ENCODE results near the gene TTLL9.

TTLL9 gene

GRCh38 chr20:31823360-31824124 lies 46.9 kb upstream of the TTLL9 start:
- TF ChIP-seq EGR1 (IDR thresholded peaks at IDR 0.05), result no peak
- no peak for TF ChIP-seq REST (IDR thresholded peaks at IDR 0.05; ENCODE audit: low read depth)
- TF ChIP-seq TCF12 (IDR thresholded peaks at IDR 0.05; ENCODE audit: low read depth), result no peak
- TF ChIP-seq CREB1 (IDR thresholded peaks at IDR 0.05; ENCODE audit: low read depth), result no peak
- TF ChIP-seq ZBTB7A (IDR thresholded peaks at IDR 0.05; ENCODE audit: low read depth), result no peak

- TF ChIP-seq TAF1 (IDR thresholded peaks at IDR 0.05; ENCODE audit: low read depth), result no peak
- no peak for TF ChIP-seq YY1 (IDR thresholded peaks at IDR 0.05; ENCODE audit: low read depth)
- no peak for TF ChIP-seq TCF12 (IDR thresholded peaks at IDR 0.05; ENCODE audit: low read depth)
- TF ChIP-seq RAD21 (IDR thresholded peaks at IDR 0.05; ENCODE audit: low read depth), result no peak
- no peak for TF ChIP-seq ZBTB7A (IDR thresholded peaks at IDR 0.05; ENCODE audit: low read depth)
- TF ChIP-seq USF1 (IDR thresholded peaks at IDR 0.05), result no peak
- TF ChIP-seq EP300 (IDR thresholded peaks at IDR 0.05; ENCODE audit: borderline replicate concordance), result no peak
- TF ChIP-seq EGR1 (IDR thresholded peaks at IDR 0.05), result no peak
- TF ChIP-seq CREB1 (IDR thresholded peaks at IDR 0.05; ENCODE audit: low read depth), result no peak
- no peak for TF ChIP-seq FOXM1 (IDR thresholded peaks at IDR 0.05; ENCODE audit: borderline replicate concordance, low read depth)
- TF ChIP-seq NFIC (IDR thresholded peaks at IDR 0.05), result no peak
- no peak for TF ChIP-seq TEAD4 (IDR thresholded peaks at IDR 0.05)
- no peak for TF ChIP-seq CEBPB (IDR thresholded peaks at IDR 0.05)
- TF ChIP-seq REST (IDR thresholded peaks at IDR 0.05; ENCODE audit: low read depth), result no peak
These were observed 46.3 kb upstream of the TTLL9 start for GRCh38 chr20:31824125-31824485.

- TF ChIP-seq USF1 (IDR thresholded peaks at IDR 0.05), result no peak
- TF ChIP-seq TAF1 (IDR thresholded peaks at IDR 0.05; ENCODE audit: low read depth), result no peak
- no peak for TF ChIP-seq TCF12 (IDR thresholded peaks at IDR 0.05; ENCODE audit: low read depth)
- no peak for TF ChIP-seq ZBTB7A (IDR thresholded peaks at IDR 0.05; ENCODE audit: low read depth)
- no peak for TF ChIP-seq CREB1 (IDR thresholded peaks at IDR 0.05; ENCODE audit: low read depth)
- TF ChIP-seq EGR1 (IDR thresholded peaks at IDR 0.05), result no peak
- no peak for TF ChIP-seq MAX (IDR thresholded peaks at IDR 0.05)
- TF ChIP-seq YY1 (IDR thresholded peaks at IDR 0.05; ENCODE audit: low read depth), result no peak
- no peak for TF ChIP-seq CEBPB (IDR thresholded peaks at IDR 0.05)
- no peak for TF ChIP-seq REST (IDR thresholded peaks at IDR 0.05; ENCODE audit: low read depth)
- TF ChIP-seq NFIC (IDR thresholded peaks at IDR 0.05), result no peak
- TF ChIP-seq EP300 (IDR thresholded peaks at IDR 0.05; ENCODE audit: borderline replicate concordance), result no peak
- TF ChIP-seq FOXM1 (IDR thresholded peaks at IDR 0.05; ENCODE audit: borderline replicate concordance, low read depth), result no peak
- TF ChIP-seq RAD21 (IDR thresholded peaks at IDR 0.05; ENCODE audit: low read depth), result no peak
- TF ChIP-seq TEAD4 (IDR thresholded peaks at IDR 0.05), result no peak
These were observed 45.7 kb upstream of the TTLL9 start for GRCh38 chr20:31824554-31825313.

- TF ChIP-seq TEAD4 (IDR thresholded peaks at IDR 0.05), result no peak
- no peak for TF ChIP-seq CREB1 (IDR thresholded peaks at IDR 0.05; ENCODE audit: low read depth)
- TF ChIP-seq FOXM1 (IDR thresholded peaks at IDR 0.05; ENCODE audit: borderline replicate concordance, low read depth), result no peak
- TF ChIP-seq YY1 (IDR thresholded peaks at IDR 0.05; ENCODE audit: low read depth), result no peak
- no peak for TF ChIP-seq CEBPB (IDR thresholded peaks at IDR 0.05)
- no peak for TF ChIP-seq TAF1 (IDR thresholded peaks at IDR 0.05; ENCODE audit: low read depth)
- TF ChIP-seq EGR1 (IDR thresholded peaks at IDR 0.05), result no peak
- no peak for TF ChIP-seq USF1 (IDR thresholded peaks at IDR 0.05)
- TF ChIP-seq EP300 (IDR thresholded peaks at IDR 0.05; ENCODE audit: borderline replicate concordance), result no peak
- no peak for TF ChIP-seq REST (IDR thresholded peaks at IDR 0.05; ENCODE audit: low read depth)
- no peak for TF ChIP-seq ZBTB7A (IDR thresholded peaks at IDR 0.05; ENCODE audit: low read depth)
- TF ChIP-seq NFIC (IDR thresholded peaks at IDR 0.05), result no peak
- TF ChIP-seq RAD21 (IDR thresholded peaks at IDR 0.05; ENCODE audit: low read depth), result no peak
- TF ChIP-seq MAX (IDR thresholded peaks at IDR 0.05), result no peak
- TF ChIP-seq TCF12 (IDR thresholded peaks at IDR 0.05; ENCODE audit: low read depth), result no peak
These were observed 44.4 kb upstream of the TTLL9 start for GRCh38 chr20:31826074-31826473.
